ENCODE data around the gene MECP2. TPM values are rescaled to one million over a fixed set of nuclear protein-coding genes. Genes with fewer than 3 reads are reported as not detected.

The MECP2 gene
- total RNA-seq, 1 experiment from 2014 or later, result 30.6 TPM

DNA sequence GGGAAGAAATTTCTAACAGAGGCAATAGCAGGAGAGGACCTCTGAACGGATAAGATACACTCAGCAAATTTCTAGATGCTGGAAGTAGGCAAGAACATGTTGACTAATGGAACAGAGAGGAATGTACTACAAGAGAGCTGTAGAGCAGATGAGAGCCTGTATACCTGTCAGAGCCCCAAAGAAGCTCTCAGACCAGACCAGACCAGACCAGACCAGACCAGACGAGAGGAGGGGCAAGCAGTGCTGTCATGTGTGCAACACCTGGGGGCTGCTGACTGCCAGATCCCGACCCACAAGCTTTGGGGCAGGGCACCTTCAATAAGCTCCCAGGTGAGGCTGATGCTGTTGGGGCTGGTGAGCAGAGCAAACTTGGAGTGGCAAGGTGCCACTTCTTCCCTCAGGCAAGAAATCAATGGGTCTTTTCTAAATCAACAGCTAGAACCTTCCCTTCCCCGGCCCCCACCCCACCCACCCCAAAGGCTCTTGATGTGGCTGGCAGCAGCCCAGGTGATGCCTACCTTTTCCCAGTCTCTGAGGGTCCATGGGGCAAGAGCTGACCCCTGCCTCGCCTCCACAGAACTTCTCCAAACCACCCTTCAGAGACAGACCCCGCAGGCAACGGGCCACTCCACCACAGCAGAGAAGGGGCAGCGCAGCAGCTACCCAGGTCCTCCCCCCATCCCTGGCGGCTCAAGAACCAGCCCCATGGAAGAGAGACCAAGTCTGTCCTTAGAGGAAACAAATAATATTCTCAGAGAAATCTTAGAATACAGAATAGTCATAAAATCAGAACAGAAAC is 32.7 kb downstream of the MECP2 start:
- H3K4me3 Mint-ChIP-seq (ENCODE audit: unreplicated experiment), result no peak overlapping the region

DNA sequence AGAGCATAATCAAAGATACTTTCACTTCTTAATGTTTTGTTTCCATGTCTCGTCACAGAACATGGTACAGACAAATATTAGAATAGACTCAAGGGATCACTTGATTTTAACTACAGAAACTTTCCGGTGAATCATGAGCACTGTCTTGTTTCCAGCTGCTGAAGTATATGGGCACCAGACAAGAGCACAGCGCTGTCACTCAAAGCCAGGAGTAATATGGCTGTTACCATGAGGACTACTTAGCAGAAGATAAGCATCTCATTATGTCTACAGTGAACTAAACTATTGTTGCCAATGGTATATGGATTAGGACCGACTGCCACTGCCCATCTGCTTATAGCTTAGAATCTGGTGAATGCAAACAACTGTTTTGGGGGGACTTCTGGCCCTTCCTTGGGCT is 34.3 kb downstream of the MECP2 start:
- H3K27me3 ChIP-seq (replicated peaks; ENCODE audit: control insufficient read depth, insufficient read depth, low read length), result no peaks in the 10 kb centered on the region
- POLR2A ChIA-PET, result no interaction called here
- no peak for DNase-seq
- CTCF ChIA-PET, result no interaction called here
- H3K27ac Mint-ChIP-seq (ENCODE audit: unreplicated experiment), result no peak overlapping the region
- H3K4me1 ChIP-seq, result no peaks in the 10 kb centered on the region
- TF ChIP-seq CTCF (IDR thresholded peaks at IDR 0.05; ENCODE audit: insufficient read depth in 1 of 2, low read depth in 1 of 2, low read length in 1 of 2, severe bottlenecking in 1 of 2, unreplicated experiment in 1 of 2), result no peak
- intact Hi-C loops (cut with micrococcal nuclease; ENCODE audit: unreplicated experiment), result no loop called here
- no peak overlapping the region for H3K4me3 Mint-ChIP-seq (ENCODE audit: unreplicated experiment)
- BruUV-seq (replicated peaks), result no TSS peak
- no peaks in the 10 kb centered on the region for H3K4me1 Mint-ChIP-seq (ENCODE audit: low read depth, unreplicated experiment)
- H3K27me3 Mint-ChIP-seq (ENCODE audit: insufficient read depth, unreplicated experiment), result no peaks in the 10 kb centered on the region
- H3K9me3 ChIP-seq, result no peaks in the 10 kb centered on the region
- no peak overlapping the region for H3K4me3 ChIP-seq (ENCODE audit: low read depth, low read length)
- no peaks in the 10 kb centered on the region for H3K36me3 ChIP-seq (ENCODE audit: control insufficient read depth, insufficient read depth, low read length)
- H3K36me3 Mint-ChIP-seq (ENCODE audit: insufficient read depth, unreplicated experiment), result peaks cover 7% of the 10 kb centered on the region
- no peaks in the 10 kb centered on the region for H3K9me3 Mint-ChIP-seq (ENCODE audit: unreplicated experiment)

More for the DNA sequence above, 32.7 kb downstream of the MECP2 start:
- H3K36me3 ChIP-seq (ENCODE audit: control insufficient read depth, insufficient read depth, low read length), result no peaks in the 10 kb centered on the region
- no peaks in the 10 kb centered on the region for H3K27me3 ChIP-seq (replicated peaks; ENCODE audit: control insufficient read depth, insufficient read depth, low read length)
- intact Hi-C loops (cut with micrococcal nuclease; ENCODE audit: unreplicated experiment), result no loop called here
- Mint-ChIP-seq H3K4me1 (ENCODE audit: low read depth, unreplicated experiment) (no peaks in the 10 kb centered on the region), H3K36me3 (ENCODE audit: insufficient read depth, unreplicated experiment) (no peaks in the 10 kb centered on the region), H3K9me3 (ENCODE audit: unreplicated experiment) (no peaks in the 10 kb centered on the region), H3K27me3 (ENCODE audit: insufficient read depth, unreplicated experiment) (no peaks in the 10 kb centered on the region), H3K27ac (ENCODE audit: unreplicated experiment) (peak overlapping the region; percentile 30)
- no TSS peak for BruUV-seq (replicated peaks)
- ChIA-PET POLR2A (no interaction called here), CTCF (no interaction called here)
- H3K4me1 ChIP-seq, result no peaks in the 10 kb centered on the region
- no peak overlapping the region for H3K4me3 ChIP-seq (ENCODE audit: low read depth, low read length)
- H3K9me3 ChIP-seq, result no peaks in the 10 kb centered on the region
- no peak for TF ChIP-seq CTCF (IDR thresholded peaks at IDR 0.05; ENCODE audit: insufficient read depth in 1 of 2, low read depth in 1 of 2, low read length in 1 of 2, severe bottlenecking in 1 of 2, unreplicated experiment in 1 of 2)
- no peak for DNase-seq

DNA sequence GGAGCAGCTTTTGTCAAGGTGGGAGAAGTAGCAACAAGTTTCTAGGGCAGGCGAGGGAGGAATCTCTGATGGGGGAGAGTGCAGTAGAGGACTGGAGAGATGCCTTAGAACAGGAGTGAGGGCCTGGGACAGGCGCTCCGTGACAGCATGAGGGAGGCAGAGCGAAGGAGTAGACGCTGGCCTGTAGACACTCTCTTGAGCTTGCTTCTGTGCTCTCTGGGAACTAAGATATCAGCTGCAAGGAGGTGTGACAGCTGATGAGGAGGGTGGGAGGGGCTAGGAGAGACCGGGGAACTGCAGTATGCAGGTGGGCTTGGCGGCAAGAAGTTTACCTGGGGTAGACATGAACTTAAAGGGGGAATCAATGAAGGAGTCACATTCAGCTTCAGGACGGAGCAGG is 35.7 kb downstream of the MECP2 start:
- Histone ChIP-seq H3K9me3 (no peaks in the 10 kb centered on the region), H3K4me3 (ENCODE audit: low read depth, low read length) (no peak overlapping the region), H3K27me3 (replicated peaks; ENCODE audit: control insufficient read depth, insufficient read depth, low read length) (no peaks in the 10 kb centered on the region), H3K4me1 (0 out of 2 replicates have a peak, but pooled peaks cover 3% of the 10 kb centered on the region), H3K36me3 (ENCODE audit: control insufficient read depth, insufficient read depth, low read length) (no peaks in the 10 kb centered on the region)
- BruUV-seq (replicated peaks), result no TSS peak
- Mint-ChIP-seq H3K4me1 (ENCODE audit: low read depth, unreplicated experiment) (no peaks in the 10 kb centered on the region), H3K9me3 (ENCODE audit: unreplicated experiment) (no peaks in the 10 kb centered on the region), H3K27ac (ENCODE audit: unreplicated experiment) (peak overlapping the region; percentile 68), H3K27me3 (ENCODE audit: insufficient read depth, unreplicated experiment) (no peaks in the 10 kb centered on the region), H3K4me3 (ENCODE audit: unreplicated experiment) (no peak overlapping the region), H3K36me3 (ENCODE audit: insufficient read depth, unreplicated experiment) (peaks cover 13% of the 10 kb centered on the region)
- ChIA-PET POLR2A (no interaction called here), CTCF (interaction anchor here (0.5 to 0.6 kb wide), 2 partner anchors 9 to 49 kb away, joined by 4 to 5 read pairs; no protein-coding TSS in a partner anchor)
- intact Hi-C loops (cut with micrococcal nuclease; ENCODE audit: unreplicated experiment), result no loop called here
- DNase-seq, result no peak
- no peak for TF ChIP-seq CTCF (IDR thresholded peaks at IDR 0.05; ENCODE audit: insufficient read depth in 1 of 2, low read depth in 1 of 2, low read length in 1 of 2, severe bottlenecking in 1 of 2, unreplicated experiment in 1 of 2)

Measured in Caco-2 (cell line).